H1 (cell line): ENCODE results near the gene CAMK2D. TPM values are rescaled to one million over a fixed set of nuclear protein-coding genes. Genes with fewer than 3 reads are reported as not detected.

Source experiments
- CTCF ChIA-PET: fragments of 300-600 bp; sonication (Branson Sonifier 250); formaldehyde crosslinking; loops from one replicate; lab custom pipeline; 2021; ENCODE audit not compliant: partially characterized antibody; lab: Charles Lee
- POLR2A ChIA-PET: fragments of 300-600 bp; sonication (Branson Sonifier 250); formaldehyde crosslinking; loops from one replicate; lab custom pipeline; 2021; ENCODE audit warnings: inconsistent platforms; ENCODE audit not compliant: partially characterized antibody; lab: Charles Lee
- DNase-seq, 2 experiments: peaks; one replicate each; pipeline versions ENCODE4 v3.0.0 to v3.0.0-alpha.2; 2010 to 2022; ENCODE audit warnings: low spot score in 2 of 2, low read depth in 1 of 2, mixed read lengths in 1 of 2
- FAIRE-seq: peaks from 2 replicates; lab custom pipeline; 2011; peaks lifted over from hg19 to GRCh38; lab: Jason Lieb, UNC
- H2AFZ ChIP-seq: 2 replicates; pipeline ENCODE4 v1.8.1; 2012; ENCODE audit warnings: low read length, inconsistent platforms
- H2AK5ac ChIP-seq: 2 replicates; pipeline ENCODE4 v1.6.1; 2013; ENCODE audit warnings: low read depth, low read length
- H2BK120ac ChIP-seq: replicated peaks from 2 replicates; pipeline ENCODE3; 2013; ENCODE audit warnings: low read depth, low read length, inconsistent platforms
- H2BK12ac ChIP-seq: 2 replicates; pipeline ENCODE4 v1.6.1; 2013; ENCODE audit warnings: low read depth, low read length
- H2BK15ac ChIP-seq: 2 replicates; pipeline ENCODE4 v1.6.1; 2013; ENCODE audit warnings: low read length
- H2BK20ac ChIP-seq: 2 replicates; pipeline ENCODE4 v1.6.1; 2013; ENCODE audit warnings: low read length
- H2BK5ac ChIP-seq: 2 replicates; pipeline ENCODE4 v1.6.1; 2013; ENCODE audit warnings: low read depth, low read length
- H3K14ac ChIP-seq: 2 replicates; pipeline ENCODE4 v1.6.1; 2013; ENCODE audit warnings: inconsistent platforms; ENCODE audit not compliant: insufficient read length
- H3K18ac ChIP-seq: 2 replicates; pipeline ENCODE4 v1.6.1; 2013; ENCODE audit warnings: low read length; ENCODE audit errors: extremely low read depth
- H3K23ac ChIP-seq: 2 replicates; pipeline ENCODE4 v1.6.1; 2013; ENCODE audit warnings: inconsistent platforms; ENCODE audit not compliant: insufficient read length
- H3K23me2 ChIP-seq: 2 replicates; pipeline ENCODE4 v1.6.1; 2013; ENCODE audit warnings: low read depth, low read length
- H3K27ac ChIP-seq: 2 replicates; pipeline ENCODE4 v1.6.1; 2011; ENCODE audit warnings: low read depth, low read length, inconsistent platforms
- H3K27me3 ChIP-seq, 4 experiments: replicated peaks in 1 of 4; 1 replicate in 1 of 4; 2 replicates in 3 of 4; pipeline versions ENCODE4 v1.6.1 to v1.8.1; 2011 to 2013; ENCODE audit warnings: low read length in 3 of 4, mild to moderate bottlenecking in 3 of 4, inconsistent platforms in 2 of 4, mixed read lengths in 2 of 4, moderate library complexity in 1 of 4; ENCODE audit not compliant: control insufficient read depth in 3 of 4, insufficient read depth in 3 of 4; ENCODE audit errors: extremely low read depth in 1 of 4
- H3K36me3 ChIP-seq, 4 experiments: 2 replicates each; pipeline versions ENCODE4 v1.6.1 to v1.8.1; 2011 to 2013; ENCODE audit warnings: mild to moderate bottlenecking in 4 of 4, low read length in 3 of 4, moderate library complexity in 2 of 4, control low read depth in 1 of 4, inconsistent platforms in 1 of 4; ENCODE audit not compliant: insufficient read depth in 4 of 4, control insufficient read depth in 2 of 4
- H3K4ac ChIP-seq: replicated peaks from 2 replicates; pipeline ENCODE3; 2013; ENCODE audit warnings: low read length, low read depth, mixed read lengths, inconsistent platforms; ENCODE audit not compliant: insufficient read length
- H3K4me1 ChIP-seq, 4 experiments: replicated peaks in 1 of 4; 1 replicate in 1 of 4; 2 replicates in 3 of 4; pipeline versions ENCODE4 v1.6.1 to v1.8.1; 2011 to 2013; ENCODE audit warnings: low read length in 3 of 4, inconsistent platforms in 2 of 4, mixed read lengths in 1 of 4; ENCODE audit not compliant: insufficient read depth in 4 of 4, control insufficient read depth in 3 of 4
- H3K4me2 ChIP-seq, 2 experiments: 2 replicates each; pipeline versions ENCODE4 v1.6.1 to v1.8.1; 2011 to 2013; ENCODE audit warnings: low read depth in 2 of 2, low read length in 2 of 2, control low read depth in 1 of 2, inconsistent platforms in 1 of 2, mild to moderate bottlenecking in 1 of 2; ENCODE audit not compliant: insufficient read depth in 1 of 2
- H3K4me3 ChIP-seq, 4 experiments: fragments of 200-600, 300-600 bp in 1 of 4; sonication (generic), shearing (Covaris generic), sonication (Bioruptor Twin) in 1 of 4; 2 replicates each; pipeline versions ENCODE4 v1.5.1 to v1.8.1; 2011 to 2016; ENCODE audit warnings: low read length in 4 of 4, low read depth in 3 of 4, control low read depth in 2 of 4, inconsistent platforms in 2 of 4, mild to moderate bottlenecking in 2 of 4, mixed read lengths in 1 of 4, moderate library complexity in 1 of 4; ENCODE audit not compliant: insufficient read depth in 2 of 4; ENCODE audit errors: extremely low read depth in 1 of 4
- H3K56ac ChIP-seq: replicated peaks from 2 replicates; pipeline ENCODE3; 2013; ENCODE audit warnings: low read depth, mild to moderate bottlenecking, mixed read lengths, low read length, inconsistent platforms; ENCODE audit not compliant: insufficient read length
- H3K79me1 ChIP-seq: 2 replicates; pipeline ENCODE4 v1.6.1; 2013; ENCODE audit warnings: low read depth, low read length, control low read depth
- H3K79me2 ChIP-seq, 2 experiments: 2 replicates each; pipeline versions ENCODE4 v1.6.1 to v1.8.1; 2012 to 2013; ENCODE audit warnings: low read length in 2 of 2, mild to moderate bottlenecking in 2 of 2, inconsistent platforms in 1 of 2; ENCODE audit not compliant: insufficient read depth in 2 of 2, control insufficient read depth in 1 of 2
- H3K9ac ChIP-seq, 4 experiments: replicated peaks in 1 of 4; 1 replicate in 1 of 4; 2 replicates in 3 of 4; pipeline versions ENCODE4 v1.6.1 to v1.8.1; 2011 to 2013; ENCODE audit warnings: low read depth in 3 of 4, low read length in 3 of 4, control low read depth in 2 of 4, mild to moderate bottlenecking in 2 of 4, moderate library complexity in 2 of 4, inconsistent platforms in 1 of 4; ENCODE audit errors: extremely low read depth in 1 of 4
- H3K9me3 ChIP-seq, 2 experiments: 2 replicates each; pipeline versions ENCODE4 v1.6.1 to v1.8.1; 2012 to 2013; ENCODE audit warnings: mild to moderate bottlenecking in 2 of 2, moderate library complexity in 2 of 2, control low read depth in 1 of 2, inconsistent platforms in 1 of 2, low read depth in 1 of 2, low read length in 1 of 2, mixed read lengths in 1 of 2; ENCODE audit not compliant: insufficient read depth in 2 of 2
- H4K20me1 ChIP-seq, 2 experiments: replicated peaks in 1 of 2; 2 replicates each; pipeline versions ENCODE3 to v1.8.1; 2011 to 2013; ENCODE audit warnings: inconsistent platforms in 2 of 2, low read length in 2 of 2, mild to moderate bottlenecking in 1 of 2; ENCODE audit not compliant: insufficient read depth in 2 of 2, control insufficient read depth in 1 of 2
- H4K5ac ChIP-seq: 2 replicates; pipeline ENCODE4 v1.6.1; 2013; ENCODE audit warnings: low read length, low read depth, mixed read lengths, inconsistent platforms; ENCODE audit not compliant: insufficient read length
- H4K8ac ChIP-seq: 2 replicates; pipeline ENCODE4 v1.8.0; 2013; ENCODE audit warnings: mild to moderate bottlenecking, moderate library complexity, low read length, inconsistent platforms; ENCODE audit not compliant: insufficient read depth; ENCODE audit errors: extremely low read depth
- H4K91ac ChIP-seq: replicated peaks from 2 replicates; pipeline ENCODE3; 2013; ENCODE audit warnings: low read length, mixed read lengths, inconsistent platforms; ENCODE audit not compliant: insufficient read length
- BACH1 ChIP-seq: IDR thresholded peaks from 2 replicates; pipeline ENCODE4 v1.6.1; 2012; ENCODE audit warnings: low read length, improper control_type of control experiment
- CTBP2 ChIP-seq: IDR thresholded peaks from 2 replicates; pipeline ENCODE4 v1.7.0; 2011; ENCODE audit warnings: borderline replicate concordance, mild to moderate bottlenecking, moderate library complexity, mixed read lengths, low read length; ENCODE audit not compliant: insufficient read depth, insufficient read length
- E2F6 ChIP-seq: IDR thresholded peaks from 2 replicates; pipeline ENCODE4 v1.6.1; 2012; ENCODE audit warnings: inconsistent platforms
- JUN ChIP-seq: IDR thresholded peaks from 2 replicates; pipeline ENCODE4 v1.6.1; 2011; ENCODE audit warnings: low read depth, mild to moderate bottlenecking, improper control_type of control experiment, low read length
- JUND ChIP-seq: IDR thresholded peaks from 2 replicates; pipeline ENCODE4 v1.6.1; 2011; ENCODE audit warnings: mild to moderate bottlenecking, improper control_type of control experiment, low read length
- KDM1A ChIP-seq: fragments of 200-600, 300-600 bp; sonication (generic); IDR thresholded peaks from 2 replicates; pipeline ENCODE4 v1.7.1; 2016; ENCODE audit warnings: mild to moderate bottlenecking, low read length, borderline replicate concordance
- NANOG ChIP-seq: IDR thresholded peaks from 2 replicates; pipeline ENCODE4 v1.6.1; 2011; ENCODE audit warnings: low read length, low read depth, mild to moderate bottlenecking, inconsistent platforms; ENCODE audit not compliant: insufficient read depth, poor library complexity, severe bottlenecking
- POU5F1 ChIP-seq: IDR thresholded peaks from 2 replicates; pipeline ENCODE4 v1.6.1; 2011; ENCODE audit warnings: low read depth, mild to moderate bottlenecking, low read length, moderate library complexity
- SAP30 ChIP-seq: fragments of 300-600 bp; sonication (generic); IDR thresholded peaks from 2 replicates; pipeline ENCODE4 v1.7.1; 2012; ENCODE audit warnings: low read length, moderate library complexity, mild to moderate bottlenecking, inconsistent platforms; ENCODE audit not compliant: insufficient read depth, insufficient replicate concordance
- SP4 ChIP-seq: IDR thresholded peaks from 2 replicates; pipeline ENCODE4 v1.6.1; 2012; ENCODE audit warnings: low read length, inconsistent platforms
- WGBS, 2 experiments: shearing (Covaris generic) in 1 of 2; methylation state at CpG; one replicate each; pipeline versions ENCODE4 v1.1.6 to v1.1.7; 2013 to 2015; ENCODE audit warnings: low lambda C conversion rate in 2 of 2, mixed read lengths in 2 of 2, inconsistent platforms in 1 of 2, low coverage in 1 of 2, missing lambda C conversion rate in 1 of 2; ENCODE audit not compliant: insufficient replicate concordance in 2 of 2, insufficient coverage in 1 of 2, insufficient read length in 1 of 2; ENCODE audit errors: extremely low coverage in 1 of 2, missing lambda C conversion rate in 1 of 2; 5-methylcytosine and 5-hydroxymethylcytosine counted together
- polyA plus RNA-seq, 7 experiments: library from polyadenylated mRNA; depleted of rRNA in 3 of 7; stranded (reverse) in 5 of 7; unstranded in 2 of 7; fragments of >200 nt in 5 of 7; fragments of 200-250 nt in 2 of 7; gene quantifications; 1 replicate in 5 of 7; 2 replicates in 1 of 7; 4 replicates in 1 of 7; pipeline versions ENCODE4 v1.2.1 to v1.2.3, GENCODE V29; 2011 to 2013; ENCODE audit warnings: missing spikeins in 2 of 7, mixed read lengths in 2 of 7
- total RNA-seq: library from RNA; stranded (reverse); fragmentation: NEBNext Ultra II Directional; extraction: Animal tissue kit (Norgen Biotek cat#: 25700); gene quantifications from 2 replicates; pipeline ENCODE4 v1.2.1, GENCODE V29; 2021
- TF ChIP-seq, protein P1 (sequence below), 3 experiments: IDR thresholded peaks; 1 replicate in 2 of 3; 2 replicates in 1 of 3; pipeline versions ENCODE4 v1.5.1 to v1.6.1; 2011; ENCODE audit warnings: low read length in 3 of 3, mild to moderate bottlenecking in 3 of 3, inconsistent platforms in 2 of 3, low read depth in 1 of 3, moderate library complexity in 1 of 3; ENCODE audit not compliant: insufficient read depth in 1 of 3; ENCODE audit errors: control extremely low read depth in 1 of 3

CAMK2D gene
- total and polyA plus RNA-seq, 2 of the 8 experiments (the other 6 are each of a cell fraction or from before 2014, with no cell fraction given), result 3.2 to 7.0 TPM

GRCh38 chr4:113697429-113697828 is 64.1 kb downstream of the CAMK2D start:
- Histone ChIP-seq H3K36me3 (no peaks in the 10 kb centered on the region), H3K79me1 (no peaks in the 10 kb centered on the region), H2AK5ac (no peak overlapping the region), H2BK15ac (no peak overlapping the region), H3K4me3 (no peak overlapping the region), H3K56ac (no peak overlapping the region), H3K4ac (no peak overlapping the region), H3K27me3 (no peaks in the 10 kb centered on the region; a peak in 1 of 7 replicates), H3K4me1 (no peaks in the 10 kb centered on the region), H2BK120ac (no peak overlapping the region), H3K4me2 (no peak overlapping the region), H3K9me3 (no peaks in the 10 kb centered on the region), H4K5ac (no peak overlapping the region), H4K8ac (no peak overlapping the region), H2BK12ac (no peak overlapping the region), H3K23ac (no peak overlapping the region), H2BK5ac (no peak overlapping the region), H4K91ac (no peak overlapping the region), H3K79me2 (no peaks in the 10 kb centered on the region), H2BK20ac (no peak overlapping the region), H3K18ac (no peak overlapping the region), H3K27ac (no peak overlapping the region), H3K14ac (no peak overlapping the region), H3K9ac (no peak overlapping the region), H2AFZ (no peak overlapping the region), H3K23me2 (peaks cover 2% of the 10 kb centered on the region; the same call in 1 of the 2 replicates), H4K20me1 (no peaks in the 10 kb centered on the region)
- ChIA-PET POLR2A (no interaction called here), CTCF (no interaction called here)
- DNase-seq (no peak), FAIRE-seq (no peak)
- WGBS, 2 experiments, result 86% methylated on average over 2 of the region's 2 CpGs; no CpG with 5 or more reads in 1 of the 2 experiments
- TF ChIP-seq BACH1 (no peak), POU5F1 (no peak), SAP30 (no peak), JUN (no peak), CTBP2 (no peak), E2F6 (no peak), NANOG (no peak), SP4 (no peak), JUND (no peak), KDM1A (no peak)
- TF ChIP-seq, protein P1, sequence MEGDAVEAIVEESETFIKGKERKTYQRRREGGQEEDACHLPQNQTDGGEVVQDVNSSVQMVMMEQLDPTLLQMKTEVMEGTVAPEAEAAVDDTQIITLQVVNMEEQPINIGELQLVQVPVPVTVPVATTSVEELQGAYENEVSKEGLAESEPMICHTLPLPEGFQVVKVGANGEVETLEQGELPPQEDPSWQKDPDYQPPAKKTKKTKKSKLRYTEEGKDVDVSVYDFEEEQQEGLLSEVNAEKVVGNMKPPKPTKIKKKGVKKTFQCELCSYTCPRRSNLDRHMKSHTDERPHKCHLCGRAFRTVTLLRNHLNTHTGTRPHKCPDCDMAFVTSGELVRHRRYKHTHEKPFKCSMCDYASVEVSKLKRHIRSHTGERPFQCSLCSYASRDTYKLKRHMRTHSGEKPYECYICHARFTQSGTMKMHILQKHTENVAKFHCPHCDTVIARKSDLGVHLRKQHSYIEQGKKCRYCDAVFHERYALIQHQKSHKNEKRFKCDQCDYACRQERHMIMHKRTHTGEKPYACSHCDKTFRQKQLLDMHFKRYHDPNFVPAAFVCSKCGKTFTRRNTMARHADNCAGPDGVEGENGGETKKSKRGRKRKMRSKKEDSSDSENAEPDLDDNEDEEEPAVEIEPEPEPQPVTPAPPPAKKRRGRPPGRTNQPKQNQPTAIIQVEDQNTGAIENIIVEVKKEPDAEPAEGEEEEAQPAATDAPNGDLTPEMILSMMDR (IDR thresholded peaks at IDR 0.05; ENCODE audit: control extremely low read depth in 1 of 3, insufficient read depth in 1 of 3, low read depth in 1 of 3, low read length in 3 of 3), result no peak
